Measurements from ENCODE around the gene CACNA2D4. TPM values are rescaled to one million over a fixed set of nuclear protein-coding genes. Genes with fewer than 3 reads are reported as not detected.

CACNA2D4 gene
- total RNA-seq, 4 donors from 2014 or later, result 3.3 to 29.1 (median 11.5) TPM

- TF ChIP-seq CTCF (IDR thresholded peaks at IDR 0.05; ENCODE audit: low read depth), result no peak
Measured at GRCh38 chr12:1878214-1878613, 40.2 kb downstream of the CACNA2D4 start.

GRCh38 chr12:1877169-1877878 is 41.1 kb downstream of the CACNA2D4 start:
- TF ChIP-seq CTCF (IDR thresholded peaks at IDR 0.05; ENCODE audit: low read depth), result no peak

DNA sequence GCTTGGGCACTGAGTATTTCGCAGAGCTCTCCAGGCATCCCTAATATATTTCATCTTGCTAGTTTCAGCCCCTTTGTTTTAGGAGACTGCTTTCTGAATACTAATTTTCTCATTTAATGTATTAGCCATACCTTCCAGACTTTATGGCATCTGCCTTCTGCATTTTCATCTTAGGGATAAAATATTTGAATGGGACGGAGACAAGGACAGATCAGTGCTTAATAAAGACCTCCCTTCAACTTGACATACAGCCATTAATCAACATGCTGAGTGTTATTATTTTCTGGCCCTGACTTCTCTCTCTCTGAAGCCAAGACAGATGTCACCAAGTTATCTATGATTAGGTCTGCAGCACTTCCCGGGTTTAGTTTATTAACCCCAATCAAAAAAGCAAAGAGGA is 42.4 kb downstream of the CACNA2D4 start:
- TF ChIP-seq CTCF (IDR thresholded peaks at IDR 0.05; ENCODE audit: low read depth), result no peak

- TF ChIP-seq CTCF (IDR thresholded peaks at IDR 0.05; ENCODE audit: low read depth), result no peak
Measured at GRCh38 chr12:1875608-1876007, 42.8 kb downstream of the CACNA2D4 start.

GRCh38 chr12:1873531-1874510 is 44.6 kb downstream of the CACNA2D4 start:
- no peak for TF ChIP-seq CTCF (IDR thresholded peaks at IDR 0.05; ENCODE audit: low read depth)

DNA sequence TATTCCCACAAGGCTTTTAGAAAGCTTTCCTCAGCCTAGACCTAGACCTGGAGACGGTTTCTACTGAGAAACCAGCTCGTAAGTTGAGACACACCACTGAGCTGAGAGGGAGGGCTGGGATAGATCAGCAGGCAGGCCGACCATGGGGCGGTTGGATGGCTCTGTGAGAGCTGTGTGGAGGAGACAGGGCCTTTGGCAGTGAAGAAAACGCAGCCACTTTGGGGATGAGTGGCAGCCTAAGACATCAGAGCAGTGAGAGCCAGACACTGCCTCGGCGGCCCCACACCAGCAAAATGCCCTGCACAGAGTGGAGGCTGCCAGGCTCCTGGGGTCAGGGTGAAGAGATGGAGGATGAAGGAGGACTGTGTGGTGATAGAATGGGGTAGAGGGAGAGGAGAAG is 46.0 kb downstream of the CACNA2D4 start:
- no peak for TF ChIP-seq CTCF (IDR thresholded peaks at IDR 0.05; ENCODE audit: low read depth)

DNA sequence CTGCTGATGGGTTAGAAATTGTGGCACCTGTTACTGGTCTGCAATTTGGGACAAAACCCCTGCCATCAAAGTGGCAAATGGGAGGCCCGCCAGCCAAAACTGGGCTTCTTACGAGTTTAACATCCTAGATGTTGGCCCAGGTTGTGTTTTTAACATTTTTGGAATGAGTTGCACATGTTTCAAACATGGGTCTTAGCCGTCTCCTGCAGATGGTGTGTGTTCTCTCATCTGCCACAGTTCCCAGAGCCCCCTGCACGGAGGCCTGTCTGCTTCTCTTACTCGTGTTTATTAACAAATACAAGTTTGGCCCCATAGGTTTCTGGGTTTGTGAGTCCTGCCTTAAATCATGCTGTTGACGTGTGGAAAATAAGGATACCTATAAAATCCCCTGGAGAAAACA is 46.5 kb downstream of the CACNA2D4 start:
- no peak for TF ChIP-seq CTCF (IDR thresholded peaks at IDR 0.05; ENCODE audit: low read depth)
